AG04450 (cell line): ENCODE data around the gene USP33. TPM values are rescaled to one million over a fixed set of nuclear protein-coding genes. Genes with fewer than 3 reads are reported as not detected.

Source experiments
- CTCF ChIA-PET: fragments of 300-600, 350-600 bp; formaldehyde crosslinking; extraction: SDS; loops from one replicate; lab custom pipeline; 2022; ENCODE audit warnings: antibody characterized with exemption, inconsistent platforms; lab: Charles Lee
- POLR2A ChIA-PET: fragments of 350-600 bp; formaldehyde crosslinking; extraction: SDS; loops from one replicate; lab custom pipeline; 2021; ENCODE audit warnings: antibody characterized with exemption, inconsistent platforms; lab: Yijun Ruan, JAX
- DNase-seq: peaks from one replicate; pipeline ENCODE4 v3.0.0-alpha.2; 2011; ENCODE audit warnings: low read depth, low spot score
- H3K27ac ChIP-seq: one replicate; pipeline ENCODE4 v1.5.1; 2012; ENCODE audit warnings: low read depth, low read length, control low read depth
- H3K27me3 ChIP-seq: one replicate; pipeline ENCODE4 v1.6.0; 2012; ENCODE audit warnings: low read length; ENCODE audit not compliant: control insufficient read depth, insufficient read depth
- H3K4me3 ChIP-seq: 2 replicates; pipeline ENCODE4 v1.5.1; 2011; ENCODE audit warnings: mild to moderate bottlenecking, low read depth, low read length, control low read depth
- H3K9me3 ChIP-seq: 2 replicates; pipeline ENCODE4 v1.5.1; 2012; ENCODE audit warnings: low read length; ENCODE audit not compliant: control insufficient read depth, insufficient read depth
- polyA plus RNA-seq: library from polyadenylated mRNA; depleted of rRNA; stranded (reverse); fragments of >200 nt; gene quantifications from 2 replicates; pipeline ENCODE4 v1.2.3, GENCODE V29; 2011
- TF ChIP-seq, protein P1 (sequence below): IDR thresholded peaks from 2 replicates; pipeline ENCODE4 v1.5.1; 2011; ENCODE audit warnings: low read depth, low read length, control low read depth, inconsistent platforms

The USP33 gene
- polyA plus RNA-seq, 1 experiment, result 86.0 TPM

DNA sequence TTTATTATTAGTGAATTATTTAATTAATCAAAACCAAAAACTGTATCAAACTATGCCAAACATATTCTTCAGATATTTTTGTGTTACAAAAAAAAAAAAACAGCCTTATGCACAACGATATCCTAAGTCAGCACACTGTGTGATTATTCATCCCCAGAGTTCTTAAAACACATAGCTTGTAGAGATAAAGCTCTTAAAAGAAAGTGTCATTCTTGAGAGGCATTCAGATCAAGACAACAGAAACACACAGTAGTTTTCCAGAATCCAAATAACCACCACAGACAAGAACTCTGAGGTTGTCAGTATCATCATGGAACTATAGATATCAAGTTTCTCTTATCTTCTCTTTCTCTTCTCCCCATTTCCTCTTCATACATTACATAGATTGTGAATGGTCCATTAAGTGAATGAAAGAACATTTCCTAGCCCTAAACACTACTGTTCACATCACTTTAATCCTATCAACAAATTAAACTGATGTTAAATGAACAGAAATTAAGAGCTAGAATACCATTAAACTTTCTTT, 90.7 kb downstream of the USP33 start:
- DNase-seq, result no peak

DNA sequence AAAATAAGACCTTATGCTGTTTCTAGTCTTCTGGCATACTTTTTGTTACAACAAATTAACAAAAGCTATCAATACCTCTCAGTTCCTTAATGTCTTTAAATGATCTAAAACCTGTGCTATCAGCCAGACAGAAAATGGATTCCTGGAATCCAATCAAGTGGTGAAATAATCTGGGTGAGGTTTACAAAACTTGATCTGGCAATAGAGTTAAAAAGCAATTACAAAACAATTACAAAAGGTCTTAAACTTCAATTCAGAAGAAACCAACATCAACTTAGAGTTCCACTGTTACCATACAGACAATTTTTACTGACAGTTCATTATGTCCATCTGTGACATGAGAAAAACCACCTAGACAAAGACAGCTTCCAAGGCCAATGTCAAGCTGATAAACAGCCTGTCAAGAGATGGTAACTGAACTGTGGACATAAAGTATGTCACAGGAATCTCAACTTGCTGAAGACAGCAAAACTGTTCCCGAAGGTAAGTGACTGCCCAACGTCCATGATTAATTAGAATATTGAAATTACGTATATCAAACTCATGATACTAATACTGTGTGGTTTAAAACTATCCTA, 94.6 kb downstream of the USP33 start:
- ChIA-PET CTCF (no interaction called here), POLR2A (no interaction called here)
- Histone ChIP-seq H3K27ac (no peak overlapping the region), H3K9me3 (no peaks in the 10 kb centered on the region), H3K27me3 (no peaks in the 10 kb centered on the region), H3K4me3 (no peak overlapping the region)
- TF ChIP-seq, protein P1, sequence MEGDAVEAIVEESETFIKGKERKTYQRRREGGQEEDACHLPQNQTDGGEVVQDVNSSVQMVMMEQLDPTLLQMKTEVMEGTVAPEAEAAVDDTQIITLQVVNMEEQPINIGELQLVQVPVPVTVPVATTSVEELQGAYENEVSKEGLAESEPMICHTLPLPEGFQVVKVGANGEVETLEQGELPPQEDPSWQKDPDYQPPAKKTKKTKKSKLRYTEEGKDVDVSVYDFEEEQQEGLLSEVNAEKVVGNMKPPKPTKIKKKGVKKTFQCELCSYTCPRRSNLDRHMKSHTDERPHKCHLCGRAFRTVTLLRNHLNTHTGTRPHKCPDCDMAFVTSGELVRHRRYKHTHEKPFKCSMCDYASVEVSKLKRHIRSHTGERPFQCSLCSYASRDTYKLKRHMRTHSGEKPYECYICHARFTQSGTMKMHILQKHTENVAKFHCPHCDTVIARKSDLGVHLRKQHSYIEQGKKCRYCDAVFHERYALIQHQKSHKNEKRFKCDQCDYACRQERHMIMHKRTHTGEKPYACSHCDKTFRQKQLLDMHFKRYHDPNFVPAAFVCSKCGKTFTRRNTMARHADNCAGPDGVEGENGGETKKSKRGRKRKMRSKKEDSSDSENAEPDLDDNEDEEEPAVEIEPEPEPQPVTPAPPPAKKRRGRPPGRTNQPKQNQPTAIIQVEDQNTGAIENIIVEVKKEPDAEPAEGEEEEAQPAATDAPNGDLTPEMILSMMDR, result no peak
- no peak for DNase-seq

More for the DNA sequence above, 90.7 kb downstream of the USP33 start:
- TF ChIP-seq, protein P1, result no peak
- Histone ChIP-seq H3K27me3 (no peaks in the 10 kb centered on the region), H3K4me3 (no peak overlapping the region), H3K27ac (no peak overlapping the region), H3K9me3 (no peaks in the 10 kb centered on the region)
- POLR2A ChIA-PET, result interaction anchor here (0.6 kb wide), 1 partner anchor 158 kb away, joined by 6 read pairs; no protein-coding TSS in a partner anchor
- CTCF ChIA-PET, result interaction anchor here (0.6 to 1.4 kb wide), 3 partner anchors 11 to 203 kb away, joined by 3 to 4 read pairs (median 3); no protein-coding TSS in a partner anchor

DNA sequence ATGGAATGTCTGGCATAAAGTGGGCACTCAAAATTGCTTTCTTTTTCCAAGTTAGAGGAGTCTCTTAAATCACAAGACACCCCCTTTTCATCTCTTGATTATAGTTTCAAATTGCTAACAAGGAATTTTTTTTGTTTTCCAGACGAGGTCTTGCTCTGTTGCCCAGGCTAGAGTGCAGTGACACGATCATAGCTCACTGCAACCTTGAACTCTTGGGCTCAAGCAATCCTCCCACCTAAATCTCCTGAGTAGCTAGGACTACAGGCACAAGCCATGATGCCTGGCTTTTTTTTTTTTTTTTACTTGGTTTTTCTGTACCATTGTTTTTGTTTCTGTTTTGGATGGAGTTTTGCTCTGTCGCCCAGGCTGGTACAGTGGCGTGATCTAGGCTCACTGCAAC, 98.0 kb downstream of the USP33 start:
- POLR2A ChIA-PET, result interaction anchor here (0.6 kb wide), 1 partner anchor 89 kb away, joined by 3 read pairs; no protein-coding TSS in a partner anchor
- CTCF ChIA-PET, result no interaction called here
- Histone ChIP-seq H3K27me3 (no peaks in the 10 kb centered on the region), H3K4me3 (no peak overlapping the region), H3K9me3 (no peaks in the 10 kb centered on the region), H3K27ac (no peak overlapping the region)
- no peak for DNase-seq
- TF ChIP-seq, protein P1, result no peak

DNA sequence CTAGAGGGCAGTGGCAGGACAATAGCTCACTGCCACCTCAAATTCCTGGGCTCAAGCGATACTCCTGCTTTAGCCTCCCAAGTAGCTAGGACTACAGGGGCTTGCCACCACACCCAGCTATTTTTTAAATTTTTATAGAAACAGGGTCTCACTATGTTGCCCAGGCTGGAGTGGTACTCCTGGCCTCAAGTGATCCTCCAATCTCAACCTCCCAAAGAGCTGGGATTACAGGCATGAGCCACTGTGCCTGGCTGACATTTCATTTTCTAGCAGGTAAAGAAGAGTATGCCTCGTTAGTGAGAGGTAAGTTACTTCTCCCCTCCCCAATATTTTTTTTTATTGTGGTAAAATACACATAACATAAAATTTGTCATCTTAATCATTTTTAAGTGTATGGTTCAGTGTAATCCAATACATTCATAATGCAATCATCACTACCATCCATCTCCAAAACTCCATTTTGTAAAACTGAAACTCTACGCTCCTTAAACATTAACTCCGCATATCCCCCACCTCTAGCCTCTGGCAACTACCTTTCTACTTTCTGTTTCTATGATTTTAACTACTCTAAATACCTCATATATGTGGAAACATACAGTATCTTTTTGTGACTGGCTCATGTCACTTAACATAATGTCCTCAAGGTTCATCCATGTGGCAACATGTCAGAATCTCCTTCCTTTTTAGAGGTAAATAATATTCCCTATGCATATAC, 99.6 kb downstream of the USP33 start:
- no peaks in the 10 kb centered on the region for H3K9me3 ChIP-seq
- H3K27ac ChIP-seq, result no peak overlapping the region
- no peak overlapping the region for H3K4me3 ChIP-seq
- no peak for DNase-seq
- CTCF ChIA-PET, result interaction anchor here (0.7 kb wide), 1 partner anchor 56 kb away, joined by 3 read pairs; no protein-coding TSS in a partner anchor
- TF ChIP-seq, protein P1, result no peak
- POLR2A ChIA-PET, result interaction anchor here (0.6 kb wide), 1 partner anchor 89 kb away, joined by 3 read pairs; no protein-coding TSS in a partner anchor
- H3K27me3 ChIP-seq, result no peaks in the 10 kb centered on the region

DNA sequence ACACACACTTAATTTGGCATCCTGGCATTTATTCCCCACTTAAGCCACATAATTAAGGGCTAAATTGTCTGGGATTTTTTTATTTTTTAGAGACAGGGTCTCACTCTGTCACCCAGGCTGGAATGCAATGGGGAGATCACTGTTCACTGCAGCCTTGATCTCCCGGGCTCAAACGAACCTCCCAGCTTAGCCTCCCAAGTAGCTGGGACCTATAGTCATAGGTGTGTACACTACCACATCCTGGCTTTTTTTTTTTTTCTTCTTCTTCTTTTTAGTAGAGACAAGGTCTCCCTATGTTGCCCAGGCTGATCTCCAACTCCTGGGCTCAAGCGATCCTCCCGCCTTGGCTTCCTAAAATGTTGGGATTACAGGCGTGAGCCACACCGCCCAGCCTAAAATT, 101.4 kb downstream of the USP33 start:
- H3K27me3 ChIP-seq, result no peaks in the 10 kb centered on the region
- POLR2A ChIA-PET, result no interaction called here
- no peak overlapping the region for H3K27ac ChIP-seq
- no peak for DNase-seq
- CTCF ChIA-PET, result no interaction called here
- H3K4me3 ChIP-seq, result no peak overlapping the region
- H3K9me3 ChIP-seq, result no peaks in the 10 kb centered on the region
- TF ChIP-seq, protein P1, result no peak
